Type B pancreatic cell (in vitro differentiated cells): Measurements from ENCODE around the gene LIMCH1. TPM values are rescaled to one million over a fixed set of nuclear protein-coding genes. Genes with fewer than 3 reads are reported as not detected.
A peak's percentile ranks its signal among the peaks of the same experiment; 100 is the strongest.

Experiments
- DNase-seq: peaks from one replicate; pipeline ENCODE4 v3.0.0; 2021; ENCODE audit warnings: mixed read lengths; ENCODE audit not compliant: unreplicated experiment; ENCODE audit errors: extremely low spot score
- H3K27ac Mint-ChIP-seq: 2 replicates; pipeline ENCODE4 v1.8.0; 2021; ENCODE audit warnings: mild to moderate bottlenecking, mixed read lengths
- H3K27me3 Mint-ChIP-seq: 2 replicates; pipeline ENCODE4 v1.8.0; 2021; ENCODE audit warnings: mixed read lengths
- H3K36me3 Mint-ChIP-seq: 2 replicates; pipeline ENCODE4 v1.8.0; 2021; ENCODE audit warnings: mixed read lengths
- H3K4me1 Mint-ChIP-seq: one replicate; pipeline ENCODE4 v1.8.0; 2021; ENCODE audit warnings: mixed read lengths; ENCODE audit not compliant: unreplicated experiment
- H3K4me3 Mint-ChIP-seq: 2 replicates; pipeline ENCODE4 v1.8.0; 2021; ENCODE audit warnings: mild to moderate bottlenecking, mixed read lengths
- H3K9me3 Mint-ChIP-seq: 2 replicates; pipeline ENCODE4 v1.8.0; 2021; ENCODE audit warnings: mixed read lengths
- CTCF ChIP-seq: fragments of 200-600 bp; sonication (generic); conservative IDR thresholded peaks from 2 replicates; pipeline ENCODE4 v1.5.0; 2021; ENCODE audit warnings: antibody characterized with exemption, mild to moderate bottlenecking
- total RNA-seq: library from RNA; stranded (reverse); gene quantifications from 2 replicates; pipeline ENCODE4 v1.2.1, GENCODE V29; 2021; ENCODE audit warnings: low replicate concordance

The LIMCH1 gene
- total RNA-seq, 1 donor from 2014 or later: 67.9 TPM

DNA sequence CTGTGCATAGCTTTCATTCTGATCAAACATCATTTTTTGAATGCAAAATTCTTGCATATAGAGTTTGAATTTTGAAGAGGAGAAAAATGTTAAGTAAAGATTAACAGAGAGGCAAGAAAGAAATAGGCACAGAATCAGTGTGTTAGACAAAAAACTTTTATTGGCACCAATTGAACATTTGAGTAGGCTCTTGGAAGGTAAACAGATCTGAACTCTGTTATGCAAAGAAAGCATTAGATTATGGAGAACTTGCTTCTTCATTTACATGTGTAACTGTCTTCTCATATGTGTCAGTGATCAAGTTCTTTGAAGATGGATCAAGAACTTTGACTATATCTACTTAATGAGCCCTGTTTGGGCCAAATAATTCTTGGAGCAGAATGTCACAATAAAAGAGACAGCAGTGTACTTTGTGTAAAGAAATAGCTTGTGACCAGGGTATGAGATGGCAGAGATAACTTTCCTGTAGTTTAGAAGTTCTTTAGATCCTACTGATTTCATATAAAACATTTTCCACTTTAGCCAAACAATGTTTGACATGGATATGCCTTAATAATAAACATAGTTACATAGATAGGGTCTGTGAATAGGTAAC lies 61.3 kb downstream of the LIMCH1 start:
- H3K36me3 Mint-ChIP-seq: no peaks in the 10 kb centered on the region
- no peaks in the 10 kb centered on the region for H3K27me3 Mint-ChIP-seq
- no peaks in the 10 kb centered on the region for H3K9me3 Mint-ChIP-seq
- TF ChIP-seq CTCF: no peak
- DNase-seq: no peak
- no peak overlapping the region for H3K4me3 Mint-ChIP-seq
- no peak overlapping the region for H3K27ac Mint-ChIP-seq
- peaks cover 52% of the 10 kb centered on the region for H3K4me1 Mint-ChIP-seq

- no peak for DNase-seq
- H3K27ac Mint-ChIP-seq: no peak overlapping the region
- no peak overlapping the region for H3K4me3 Mint-ChIP-seq
- H3K27me3 Mint-ChIP-seq: no peaks in the 10 kb centered on the region
- H3K4me1 Mint-ChIP-seq: peaks cover 54% of the 10 kb centered on the region
- no peaks in the 10 kb centered on the region for H3K36me3 Mint-ChIP-seq
- TF ChIP-seq CTCF: no peak
- H3K9me3 Mint-ChIP-seq: no peaks in the 10 kb centered on the region
Measured at GRCh38 chr4:41600243-41600912, 62.4 kb downstream of the LIMCH1 start.

GRCh38 chr4:41601025-41601424 lies 63.1 kb downstream of the LIMCH1 start:
- H3K9me3 Mint-ChIP-seq: no peaks in the 10 kb centered on the region
- H3K27ac Mint-ChIP-seq: peak overlapping the region; percentile 55
- no peaks in the 10 kb centered on the region for H3K27me3 Mint-ChIP-seq
- TF ChIP-seq CTCF: no peak
- H3K4me3 Mint-ChIP-seq: no peak overlapping the region
- no peaks in the 10 kb centered on the region for H3K36me3 Mint-ChIP-seq
- no peak for DNase-seq
- H3K4me1 Mint-ChIP-seq: peaks cover 59% of the 10 kb centered on the region

DNA sequence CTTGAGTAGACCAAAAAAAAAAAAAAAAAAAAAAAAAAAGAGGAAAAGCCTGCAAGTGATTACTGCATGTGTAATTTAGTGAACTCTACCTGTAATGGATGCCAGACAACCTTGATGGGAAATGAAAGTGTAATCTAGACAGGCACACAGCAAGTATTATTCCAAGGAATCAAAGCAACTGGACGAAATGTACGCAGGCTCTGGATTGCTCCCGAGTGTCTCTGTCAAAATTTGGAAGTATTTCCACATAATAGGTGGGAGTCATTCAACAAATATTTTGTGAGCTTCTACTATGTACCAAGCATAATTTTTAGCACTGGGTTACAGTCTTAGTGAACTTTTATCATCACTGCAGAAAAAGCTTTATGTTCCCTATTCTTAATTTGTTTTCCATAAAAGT lies 64.2 kb downstream of the LIMCH1 start:
- Mint-ChIP-seq H3K27me3 (no peaks in the 10 kb centered on the region), H3K9me3 (no peaks in the 10 kb centered on the region), H3K36me3 (no peaks in the 10 kb centered on the region)

GRCh38 chr4:41602886-41603498 lies 65.0 kb downstream of the LIMCH1 start:
- Mint-ChIP-seq H3K36me3 (no peaks in the 10 kb centered on the region), H3K9me3 (no peaks in the 10 kb centered on the region), H3K4me1 (peaks cover 54% of the 10 kb centered on the region), H3K27me3 (no peaks in the 10 kb centered on the region), H3K4me3 (no peak overlapping the region), H3K27ac (no peak overlapping the region)
- no peak for TF ChIP-seq CTCF
- DNase-seq: no peak

More for the DNA sequence above, 64.2 kb downstream of the LIMCH1 start:
- no peak overlapping the region for H3K4me3 Mint-ChIP-seq
- DNase-seq: no peak
- no peak for TF ChIP-seq CTCF
- no peak overlapping the region for H3K27ac Mint-ChIP-seq
- peaks cover 59% of the 10 kb centered on the region for H3K4me1 Mint-ChIP-seq
